ENCODE measurements around the gene MYLK.
"Not testable (repeated sequence)": the region's sequence is repeated elsewhere in the genome, so short reads cannot be mapped to it uniquely, and the experiment has no call there.

MYLK gene

DNA sequence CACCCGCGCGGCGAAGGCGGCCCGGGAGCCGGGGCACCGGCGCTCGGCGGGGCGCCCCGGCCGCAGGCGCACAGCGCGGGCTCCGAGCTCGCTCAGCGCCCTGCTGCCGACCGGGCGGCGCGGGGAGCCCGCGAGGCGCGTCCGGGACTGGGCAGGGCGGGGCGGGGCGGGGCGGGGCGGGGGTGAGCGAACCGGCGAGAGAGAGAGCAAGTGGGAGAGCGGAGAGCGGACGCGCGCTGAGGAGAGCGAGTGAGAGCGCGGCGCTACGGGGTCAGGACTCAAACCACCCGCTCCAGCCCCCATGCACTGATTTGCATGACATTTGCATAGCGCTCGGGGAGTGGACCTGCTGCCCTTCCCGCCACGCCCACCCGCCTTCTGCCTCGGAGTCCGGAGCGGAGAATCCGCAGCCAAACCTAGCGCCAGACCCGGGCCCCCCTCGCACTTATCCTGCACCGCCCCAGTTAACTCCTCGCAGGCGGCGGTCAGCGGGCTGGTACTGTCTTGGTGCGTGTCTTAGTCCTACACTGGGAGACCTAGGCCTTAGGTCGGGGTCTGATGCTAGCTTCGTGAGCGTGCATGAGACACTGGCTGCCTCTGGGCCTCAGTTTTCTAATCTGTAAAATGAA, at the start of gene MYLK:
Gene MYLK (minus strand): TSS at position 130 of the 629 bp plus-strand sequence. CDS start 90,491 bp downstream, outside the sequence.
- no peak for FAIRE-seq

DNA sequence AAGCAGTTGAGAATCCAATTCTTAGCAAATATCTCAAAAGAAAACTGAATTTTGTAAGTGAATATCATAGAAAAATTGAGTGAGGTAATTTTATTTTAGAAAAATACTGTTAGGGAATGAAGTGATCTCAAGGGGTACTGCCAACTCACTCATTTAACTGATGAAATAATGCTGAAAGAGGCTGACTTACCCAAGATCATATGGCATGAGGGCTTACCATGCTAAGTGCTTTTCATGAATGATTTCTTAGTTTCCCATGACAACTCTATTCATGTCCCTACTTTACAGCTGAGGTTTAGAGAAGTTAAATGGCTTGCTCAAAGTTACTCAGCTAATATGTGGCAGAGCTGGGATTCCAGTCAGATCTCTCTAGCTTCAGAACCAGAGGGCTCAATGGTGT, 46.3 kb upstream of the MYLK start:
- no peak for FAIRE-seq

GRCh38 chr3:123929325-123929724, 45.2 kb upstream of the MYLK start:
- no peak for FAIRE-seq

DNA sequence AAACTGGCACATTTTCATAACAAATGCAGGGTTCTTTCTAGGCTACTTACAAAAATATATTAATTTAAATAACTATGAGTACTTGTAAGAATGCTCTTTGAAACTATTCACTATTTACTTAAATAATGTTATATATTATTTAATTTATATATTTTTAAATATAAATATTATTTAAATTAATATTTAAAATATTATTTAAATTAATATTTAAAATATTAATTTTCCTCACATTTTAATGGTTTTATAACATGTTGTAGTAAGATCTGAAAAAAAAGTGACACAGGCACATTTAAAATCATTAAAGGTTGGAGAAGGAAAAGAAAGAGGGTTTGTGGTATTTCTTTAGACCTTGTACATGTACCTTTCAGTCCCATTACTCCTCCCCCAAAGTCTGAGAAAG, 42.3 kb upstream of the MYLK start:
- FAIRE-seq, result no peak

DNA sequence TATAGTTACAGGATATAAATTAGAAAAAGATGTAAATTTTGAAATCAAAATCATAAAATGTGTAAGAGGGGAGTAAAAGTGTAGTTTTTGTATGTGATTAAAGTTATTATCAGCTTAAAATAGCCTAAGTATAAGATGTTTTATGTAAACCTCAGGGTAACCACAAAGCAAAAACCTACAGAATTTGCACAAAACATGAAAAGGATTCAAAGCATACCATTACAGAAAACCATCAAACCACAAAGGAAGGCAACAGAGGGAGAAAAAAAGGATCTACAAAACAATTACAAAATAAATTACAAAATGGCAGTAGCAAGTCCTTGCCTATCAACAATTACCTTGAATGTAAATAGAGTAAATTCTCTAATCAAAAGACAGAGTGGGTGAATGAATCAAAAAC, 36.7 kb upstream of the MYLK start:
- FAIRE-seq, result no peak

- no peak for FAIRE-seq
These were observed 36.3 kb upstream of the MYLK start for GRCh38 chr3:123920383-123920782.

GRCh38 chr3:123919353-123919752, 35.2 kb upstream of the MYLK start:
- FAIRE-seq, result no peak

GRCh38 chr3:123914829-123915228, 30.7 kb upstream of the MYLK start:
- FAIRE-seq, result no peak

GRCh38 chr3:123909785-123910184, 25.7 kb upstream of the MYLK start:
- no peak for FAIRE-seq

DNA sequence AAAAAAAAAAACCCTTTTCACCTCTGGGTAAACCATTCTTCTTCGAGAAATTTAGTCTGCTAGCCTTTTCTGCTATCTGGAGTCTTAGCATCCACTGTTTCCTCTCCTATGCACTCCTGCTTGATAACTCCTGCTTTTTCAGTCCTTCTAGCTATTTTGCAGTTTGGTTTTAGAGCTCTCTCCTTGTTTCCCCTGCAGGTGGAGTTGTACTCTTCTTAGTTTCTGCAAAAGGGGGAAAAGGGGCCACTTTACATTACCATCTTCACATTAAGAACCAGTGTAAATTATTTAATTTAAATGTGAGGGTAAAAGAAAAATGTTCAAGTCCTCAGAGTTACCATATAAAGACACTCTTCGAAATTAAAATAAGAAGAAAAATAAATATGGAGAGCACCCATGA, 23.6 kb upstream of the MYLK start:
- FAIRE-seq, result no peak

- FAIRE-seq, result no peak
These were observed 15.3 kb upstream of the MYLK start for GRCh38 chr3:123899300-123899865.

DNA sequence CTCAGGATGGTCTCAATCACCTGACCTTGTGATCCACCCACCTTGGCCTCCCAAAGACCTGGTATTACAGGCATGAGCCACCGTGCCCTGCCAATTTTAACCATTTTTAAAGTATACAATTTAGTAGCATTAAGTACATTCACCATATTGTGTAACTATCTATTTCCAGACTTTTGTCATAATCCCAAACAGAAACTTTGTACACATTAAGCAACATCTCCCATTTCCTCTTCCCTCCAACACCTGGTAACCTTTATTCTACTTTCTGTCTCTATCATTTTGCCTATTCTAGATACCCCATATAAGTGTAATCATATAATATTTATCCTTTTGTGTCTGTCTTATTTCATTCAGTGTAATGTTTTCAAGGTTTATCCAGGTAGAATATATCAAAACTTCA, 8.9 kb upstream of the MYLK start:
- no peak for FAIRE-seq

DNA sequence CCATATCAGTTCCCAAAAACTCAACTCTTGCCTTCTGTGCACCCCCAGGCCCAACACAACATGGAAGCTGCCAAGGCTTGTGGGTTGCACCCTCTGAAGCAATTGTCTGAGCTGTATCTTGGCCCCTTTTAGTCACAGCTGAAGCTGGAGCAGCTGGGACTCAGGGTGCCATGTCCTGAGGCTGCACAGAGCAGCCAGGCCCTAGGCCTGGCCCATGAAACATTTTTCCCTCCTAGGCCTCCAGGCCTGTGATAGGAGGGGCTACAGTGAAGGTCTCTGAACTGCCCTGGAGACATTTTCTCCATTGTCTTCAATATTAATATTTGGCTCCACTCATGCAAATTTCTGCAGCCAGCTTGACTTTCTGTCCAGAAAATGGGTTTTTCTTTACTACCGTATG, 8.1 kb upstream of the MYLK start:
- FAIRE-seq, result no peak

- not testable (repeated sequence) for FAIRE-seq
These were observed 6.9 kb upstream of the MYLK start for GRCh38 chr3:123890991-123891390.

DNA sequence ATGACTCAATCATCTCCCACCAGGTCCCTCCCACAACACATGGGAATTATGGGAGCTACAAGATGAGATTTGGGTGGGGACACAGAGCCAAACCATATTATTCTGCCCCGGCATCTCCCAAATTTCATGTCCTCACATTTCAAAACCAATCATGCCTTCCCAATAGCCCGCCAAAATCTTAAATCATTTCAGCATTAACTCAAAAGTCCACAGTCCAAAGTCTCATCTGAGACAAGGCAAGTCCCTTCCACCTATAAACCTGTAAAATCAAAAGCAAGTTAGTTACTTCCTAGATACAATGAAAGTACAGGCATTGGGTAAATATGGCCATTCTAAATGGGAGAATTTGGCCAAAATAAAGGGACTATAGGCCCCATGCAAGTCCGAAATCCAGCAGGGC, 6.0 kb upstream of the MYLK start:
- FAIRE-seq, result not testable (repeated sequence)

DNA sequence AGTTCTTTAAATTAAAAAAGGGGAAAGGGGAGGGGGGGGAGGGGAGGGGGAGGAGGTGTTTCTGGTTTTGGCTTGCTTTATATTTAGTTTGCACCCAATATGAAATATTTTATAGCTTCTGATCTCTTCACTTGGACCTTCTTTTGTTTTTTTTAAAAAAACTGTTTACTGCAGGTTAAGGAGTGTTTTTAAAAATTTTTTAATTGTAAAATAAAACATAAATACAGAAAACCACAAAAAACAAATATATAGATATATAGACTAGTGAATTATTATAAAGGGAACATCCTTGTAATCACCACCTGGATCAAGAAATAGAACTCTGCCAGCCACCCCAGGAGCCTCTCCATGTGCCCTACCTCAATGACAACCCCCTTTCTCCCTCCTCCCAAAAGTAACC, 861 bp upstream of the MYLK start:
- FAIRE-seq, result no peak

- FAIRE-seq, result no peak
These were observed 380 bp downstream of the MYLK start for GRCh38 chr3:123883701-123884202.

- no peak for FAIRE-seq
These were observed 1.0 kb downstream of the MYLK start for GRCh38 chr3:123883111-123883510.

GRCh38 chr3:123881771-123882170, 2.4 kb downstream of the MYLK start:
- no peak for FAIRE-seq

DNA sequence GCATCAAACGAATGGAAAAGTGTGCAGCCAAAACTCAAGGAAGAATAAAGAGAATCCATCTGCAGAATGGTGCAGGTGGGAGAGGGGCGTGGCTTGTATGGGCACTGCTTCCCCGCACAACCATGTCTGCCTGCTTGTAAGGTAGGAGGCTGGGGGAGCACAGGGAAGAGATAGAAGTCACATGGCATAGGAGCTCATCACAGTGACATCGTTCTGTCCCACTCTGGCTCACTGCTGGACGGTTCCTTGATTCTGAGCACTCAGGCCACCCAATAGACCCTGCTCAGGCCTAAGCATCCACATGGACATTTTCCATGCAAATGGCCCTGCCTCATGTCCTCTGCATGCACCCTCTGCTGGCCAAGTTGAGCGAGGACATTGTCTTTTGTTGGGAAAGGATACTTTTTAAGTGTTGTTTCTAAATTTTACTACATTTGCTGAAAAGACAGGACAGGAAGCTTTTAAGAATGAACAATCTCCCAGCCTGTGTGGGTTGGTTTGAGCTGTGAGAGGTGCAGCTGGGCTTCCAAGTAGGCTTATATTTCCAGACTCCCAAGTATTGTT, 3.1 kb downstream of the MYLK start:
- FAIRE-seq, result no peak

DNA sequence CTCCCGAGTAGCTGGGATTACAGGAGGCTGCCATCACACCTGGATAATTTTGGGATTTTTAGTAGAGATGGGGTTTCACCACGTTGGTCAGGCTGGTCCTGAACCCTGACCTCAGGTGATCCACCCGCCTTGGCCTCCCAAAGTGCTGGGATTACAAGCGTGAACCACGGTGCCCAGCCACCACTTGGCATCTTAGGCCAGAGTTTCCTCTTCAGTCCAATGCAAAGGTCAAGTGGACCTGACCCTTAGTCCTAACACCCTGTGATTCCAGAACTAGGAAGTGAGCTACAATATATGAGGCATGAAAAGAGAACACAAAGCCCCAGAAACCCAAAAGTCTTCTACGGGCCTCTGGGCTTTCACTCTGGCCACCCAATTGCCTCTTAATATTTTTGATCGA, 5.3 kb downstream of the MYLK start:
- FAIRE-seq, result no peak

DNA sequence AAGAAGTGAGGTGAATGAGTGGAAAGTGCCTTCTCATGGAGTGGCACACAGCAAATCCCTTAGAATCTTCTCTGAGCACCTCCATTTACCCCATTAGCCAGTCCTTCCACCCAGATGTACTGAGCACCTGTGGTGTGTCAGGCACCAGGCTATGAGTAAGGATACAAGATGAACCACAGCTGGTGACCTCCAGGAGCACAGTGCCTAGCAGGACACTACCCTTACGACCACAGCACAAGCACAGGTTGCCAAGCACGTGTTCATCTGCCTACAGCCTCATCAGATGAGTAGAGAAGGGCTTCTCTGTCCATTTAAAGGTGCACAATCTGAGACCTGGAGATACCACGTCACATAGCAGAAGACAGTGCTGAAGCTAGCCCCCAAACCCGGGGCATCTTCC, 6.2 kb downstream of the MYLK start:
- FAIRE-seq, result no peak

DNA sequence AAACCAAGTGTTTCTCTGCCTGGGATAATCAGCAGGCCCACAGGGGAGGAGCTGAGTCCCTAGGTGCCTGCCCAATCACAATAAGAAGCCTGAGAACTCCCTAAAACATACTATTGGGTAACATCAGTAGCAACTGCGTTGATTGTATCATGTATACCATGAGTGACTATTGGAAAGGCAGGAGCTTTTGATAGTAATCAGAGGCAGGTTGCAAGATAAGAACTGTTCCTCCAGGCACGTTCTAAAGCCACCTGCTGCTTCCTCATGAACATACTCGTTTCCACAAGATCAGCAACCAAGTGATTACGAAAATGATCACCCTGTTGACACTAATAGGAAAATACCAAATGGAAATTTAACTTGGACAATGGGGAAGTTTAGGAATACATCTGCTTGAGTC, 6.7 kb downstream of the MYLK start:
- no peak for FAIRE-seq

DNA sequence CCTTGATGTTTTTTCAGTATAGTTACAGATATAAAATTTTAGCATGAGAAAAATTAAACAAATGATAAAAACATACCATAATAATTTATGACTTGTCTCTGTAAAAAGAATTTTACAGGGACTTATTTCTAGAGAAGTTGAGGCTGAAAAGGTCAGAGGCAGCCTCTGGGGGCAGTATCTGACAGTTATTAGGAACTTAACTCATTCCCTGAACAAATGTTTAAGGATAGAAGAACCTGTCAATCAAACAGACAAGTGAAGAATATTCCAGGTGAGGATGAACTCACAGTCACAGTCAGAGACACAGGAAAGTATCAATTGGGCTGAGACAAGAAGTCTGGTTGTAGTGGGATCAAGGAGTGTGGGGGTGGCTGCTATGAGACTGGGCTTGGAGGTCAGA, 7.3 kb downstream of the MYLK start:
- FAIRE-seq, result no peak

GRCh38 chr3:123872621-123873020, 11.5 kb downstream of the MYLK start:
- no peak for FAIRE-seq

Data from islet of Langerhans (tissue), 1 donor.